ENCODE data around the gene CEP85L. TPM values are rescaled to one million over a fixed set of nuclear protein-coding genes. Genes with fewer than 3 reads are reported as not detected.
A peak's percentile ranks its signal among the peaks of the same experiment; 100 is the strongest.

Gene CEP85L
- total and polyA plus RNA-seq, 4 experiments from 2014 or later, result 32.7 to 71.1 (median 50.4) TPM

- H3K27ac ChIP-seq (ENCODE audit: low read depth, low read length), result no peak overlapping the region
- H3K4me1 ChIP-seq (ENCODE audit: insufficient read depth, low read length), result no peaks in the 10 kb centered on the region
- DNase-seq, result no peak
- ChIA-PET POLR2A (ENCODE audit: partially characterized antibody) (no interaction called here), CTCF (ENCODE audit: partially characterized antibody) (no interaction called here)
- H3K4me3 Mint-ChIP-seq, result peak overlapping the region in 1 of 8 donors; percentile 4
- no peak overlapping the region for H3K27ac Mint-ChIP-seq
- no peaks in the 10 kb centered on the region for H3K9me3 Mint-ChIP-seq
- peaks cover 0 to 6% of the 10 kb centered on the region in 2 donors for H3K36me3 Mint-ChIP-seq
- no peaks in the 10 kb centered on the region for H3K27me3 ChIP-seq (ENCODE audit: insufficient read depth, low read length)
- no peaks in the 10 kb centered on the region for H3K27me3 Mint-ChIP-seq
- no peaks in the 10 kb centered on the region for H3K36me3 ChIP-seq (ENCODE audit: insufficient read depth, low read length)
- H3K9me3 ChIP-seq (ENCODE audit: control insufficient read depth in 1 of 2, low read length in 2 of 2), result no peaks in the 10 kb centered on the region
- intact Hi-C loops (cut with micrococcal nuclease), result no loop called here
- H3K4me3 ChIP-seq (ENCODE audit: low read length in 2 of 2), result no peak overlapping the region
- H3K4me1 Mint-ChIP-seq, result peaks cover 23 to 48% (median 34%) of the 10 kb centered on the region in 4 donors
Observed at GRCh38 chr6:118544105-118544504, 107.3 kb downstream of the CEP85L start.

GRCh38 chr6:118542184-118542952 is 109.0 kb downstream of the CEP85L start:
- H3K36me3 ChIP-seq (ENCODE audit: insufficient read depth, low read length), result no peaks in the 10 kb centered on the region
- H3K36me3 Mint-ChIP-seq, result peaks cover 1 to 6% of the 10 kb centered on the region in 2 donors
- no peaks in the 10 kb centered on the region for H3K9me3 Mint-ChIP-seq
- no peak overlapping the region for H3K4me3 Mint-ChIP-seq
- H3K9me3 ChIP-seq (ENCODE audit: control insufficient read depth in 1 of 2, low read length in 2 of 2), result no peaks in the 10 kb centered on the region
- H3K27me3 ChIP-seq (ENCODE audit: insufficient read depth, low read length), result no peaks in the 10 kb centered on the region
- DNase-seq, result no peak
- no peak overlapping the region for H3K4me3 ChIP-seq (ENCODE audit: low read length in 2 of 2)
- intact Hi-C loops (cut with micrococcal nuclease), result no loop called here
- H3K27me3 Mint-ChIP-seq, result no peaks in the 10 kb centered on the region
- no peaks in the 10 kb centered on the region for H3K4me1 ChIP-seq (ENCODE audit: insufficient read depth, low read length)
- H3K27ac ChIP-seq (ENCODE audit: low read depth, low read length), result no peak overlapping the region
- H3K27ac Mint-ChIP-seq, result no peak overlapping the region
- H3K4me1 Mint-ChIP-seq, result peaks cover 26 to 49% (median 35%) of the 10 kb centered on the region in 4 donors
- POLR2A ChIA-PET (ENCODE audit: partially characterized antibody), result no interaction called here
- CTCF ChIA-PET (ENCODE audit: partially characterized antibody), result interaction anchor here (1.8 kb wide), 1 partner anchor 23 kb away, joined by 4 read pairs; no protein-coding TSS in a partner anchor

GRCh38 chr6:118537574-118537973 is 113.8 kb downstream of the CEP85L start:
- DNase-seq, result no peak
- Histone ChIP-seq H3K9me3 (ENCODE audit: control insufficient read depth in 1 of 2, low read length in 2 of 2) (no peaks in the 10 kb centered on the region), H3K4me3 (ENCODE audit: low read length in 2 of 2) (no peak overlapping the region), H3K27me3 (ENCODE audit: insufficient read depth, low read length) (no peaks in the 10 kb centered on the region), H3K36me3 (ENCODE audit: insufficient read depth, low read length) (no peaks in the 10 kb centered on the region), H3K4me1 (ENCODE audit: insufficient read depth, low read length) (peaks cover 7% of the 10 kb centered on the region), H3K27ac (ENCODE audit: low read depth, low read length) (no peak overlapping the region)
- ChIA-PET POLR2A (ENCODE audit: partially characterized antibody) (interaction anchor here (1.1 kb wide), 1 partner anchor 21 kb away, joined by 3 read pairs; no protein-coding TSS in a partner anchor), CTCF (ENCODE audit: partially characterized antibody) (no interaction called here)
- Mint-ChIP-seq H3K27me3 (no peaks in the 10 kb centered on the region), H3K27ac (peak overlapping the region in 1 of 7 donors; percentile 1), H3K4me1 (peaks cover 24 to 36% (median 30%) of the 10 kb centered on the region in 4 donors), H3K9me3 (no peaks in the 10 kb centered on the region), H3K36me3 (peaks cover 7 to 13% of the 10 kb centered on the region in 2 donors), H3K4me3 (no peak overlapping the region)
- intact Hi-C loops (cut with micrococcal nuclease), result no loop called here

- peaks cover 27 to 41% (median 34%) of the 10 kb centered on the region in 4 donors for H3K4me1 Mint-ChIP-seq
- peaks cover 9 to 22% of the 10 kb centered on the region in 2 donors for H3K36me3 Mint-ChIP-seq
- Histone ChIP-seq H3K4me1 (ENCODE audit: insufficient read depth, low read length) (peaks cover 7% of the 10 kb centered on the region), H3K9me3 (ENCODE audit: control insufficient read depth in 1 of 2, low read length in 2 of 2) (no peaks in the 10 kb centered on the region), H3K4me3 (ENCODE audit: low read length in 2 of 2) (no peak overlapping the region), H3K36me3 (ENCODE audit: insufficient read depth, low read length) (no peaks in the 10 kb centered on the region), H3K27me3 (ENCODE audit: insufficient read depth, low read length) (no peaks in the 10 kb centered on the region), H3K27ac (ENCODE audit: low read depth, low read length) (no peak overlapping the region)
- intact Hi-C loops (cut with micrococcal nuclease), result no loop called here
- H3K27me3 Mint-ChIP-seq, result no peaks in the 10 kb centered on the region
- POLR2A ChIA-PET (ENCODE audit: partially characterized antibody), result no interaction called here
- no peak overlapping the region for H3K4me3 Mint-ChIP-seq
- H3K27ac Mint-ChIP-seq, result no peak overlapping the region
- peaks cover 0 to 3% (median 0%) of the 10 kb centered on the region in 8 donors for H3K9me3 Mint-ChIP-seq
- CTCF ChIA-PET (ENCODE audit: partially characterized antibody), result no interaction called here
- no peak for DNase-seq
Observed at GRCh38 chr6:118536478-118536877, 114.9 kb downstream of the CEP85L start.

- ChIA-PET POLR2A (ENCODE audit: partially characterized antibody) (no interaction called here), CTCF (ENCODE audit: partially characterized antibody) (no interaction called here)
- Histone ChIP-seq H3K4me1 (ENCODE audit: insufficient read depth, low read length) (peaks cover 9% of the 10 kb centered on the region), H3K9me3 (ENCODE audit: control insufficient read depth in 1 of 2, low read length in 2 of 2) (no peaks in the 10 kb centered on the region), H3K36me3 (ENCODE audit: insufficient read depth, low read length) (no peaks in the 10 kb centered on the region), H3K4me3 (ENCODE audit: low read length in 2 of 2) (no peak overlapping the region), H3K27ac (ENCODE audit: low read depth, low read length) (no peak overlapping the region), H3K27me3 (ENCODE audit: insufficient read depth, low read length) (no peaks in the 10 kb centered on the region)
- intact Hi-C loops (cut with micrococcal nuclease), result no loop called here
- H3K9me3 Mint-ChIP-seq, result peaks cover 0 to 4% (median 0%) of the 10 kb centered on the region in 8 donors
- no peaks in the 10 kb centered on the region for H3K27me3 Mint-ChIP-seq
- H3K4me1 Mint-ChIP-seq, result peaks cover 31 to 47% (median 39%) of the 10 kb centered on the region in 4 donors
- DNase-seq, result no peak
- no peak overlapping the region for H3K27ac Mint-ChIP-seq
- peaks cover 14 to 33% of the 10 kb centered on the region in 2 donors for H3K36me3 Mint-ChIP-seq
- H3K4me3 Mint-ChIP-seq, result no peak overlapping the region
Observed at GRCh38 chr6:118535176-118535844, 116.1 kb downstream of the CEP85L start.

GRCh38 chr6:118530942-118531341 is 120.4 kb downstream of the CEP85L start:
- Histone ChIP-seq H3K36me3 (ENCODE audit: insufficient read depth, low read length) (no peaks in the 10 kb centered on the region), H3K4me1 (ENCODE audit: insufficient read depth, low read length) (peaks cover 5% of the 10 kb centered on the region), H3K27ac (ENCODE audit: low read depth, low read length) (no peak overlapping the region), H3K27me3 (ENCODE audit: insufficient read depth, low read length) (no peaks in the 10 kb centered on the region), H3K4me3 (ENCODE audit: low read length in 2 of 2) (no peak overlapping the region), H3K9me3 (ENCODE audit: control insufficient read depth in 1 of 2, low read length in 2 of 2) (no peaks in the 10 kb centered on the region)
- CTCF ChIA-PET (ENCODE audit: partially characterized antibody), result no interaction called here
- no peak overlapping the region for H3K4me3 Mint-ChIP-seq
- intact Hi-C loops (cut with micrococcal nuclease), result no loop called here
- peaks cover 15 to 38% of the 10 kb centered on the region in 2 donors for H3K36me3 Mint-ChIP-seq
- no peak overlapping the region for H3K27ac Mint-ChIP-seq
- peaks cover 0 to 4% (median 0%) of the 10 kb centered on the region in 8 donors for H3K9me3 Mint-ChIP-seq
- POLR2A ChIA-PET (ENCODE audit: partially characterized antibody), result no interaction called here
- no peaks in the 10 kb centered on the region for H3K27me3 Mint-ChIP-seq
- no peak for DNase-seq
- H3K4me1 Mint-ChIP-seq, result peaks cover 29 to 54% (median 36%) of the 10 kb centered on the region in 4 donors

- no peaks in the 10 kb centered on the region for H3K27me3 Mint-ChIP-seq
- H3K27me3 ChIP-seq (ENCODE audit: insufficient read depth, low read length), result no peaks in the 10 kb centered on the region
- H3K9me3 ChIP-seq (ENCODE audit: control insufficient read depth in 1 of 2, low read length in 2 of 2), result no peaks in the 10 kb centered on the region
- no peak overlapping the region for H3K27ac ChIP-seq (ENCODE audit: low read depth, low read length)
- no peak overlapping the region for H3K27ac Mint-ChIP-seq
- no peak overlapping the region for H3K4me3 Mint-ChIP-seq
- H3K36me3 ChIP-seq (ENCODE audit: insufficient read depth, low read length), result no peaks in the 10 kb centered on the region
- CTCF ChIA-PET (ENCODE audit: partially characterized antibody), result no interaction called here
- H3K4me1 Mint-ChIP-seq, result peaks cover 32 to 59% (median 42%) of the 10 kb centered on the region in 4 donors
- no peak overlapping the region for H3K4me3 ChIP-seq (ENCODE audit: low read length in 2 of 2)
- peaks cover 14 to 34% of the 10 kb centered on the region in 2 donors for H3K36me3 Mint-ChIP-seq
- POLR2A ChIA-PET (ENCODE audit: partially characterized antibody), result interaction anchor here (0.6 kb wide), 1 partner anchor 236 kb away, joined by 5 read pairs; no protein-coding TSS in a partner anchor
- peaks cover 6% of the 10 kb centered on the region for H3K4me1 ChIP-seq (ENCODE audit: insufficient read depth, low read length)
- intact Hi-C loops (cut with micrococcal nuclease), result no loop called here
- DNase-seq, result no peak
- H3K9me3 Mint-ChIP-seq, result peaks cover 0 to 4% (median 0%) of the 10 kb centered on the region in 8 donors
Observed at GRCh38 chr6:118529756-118530155, 121.6 kb downstream of the CEP85L start.
